ENCODE data around the gene RAB30. TPM values are rescaled to one million over a fixed set of nuclear protein-coding genes. Genes with fewer than 3 reads are reported as not detected.

RAB30 gene
- total and polyA plus RNA-seq, 7 donors = 6.0 to 29.9 (median 24.0) TPM

GRCh38 chr11:83056204-83056603 is 15.5 kb downstream of the RAB30 start:
- Histone ChIP-seq H3K27ac (no peak overlapping the region), H3K4me1 (peaks cover 0 to 38% (median 33%) of the 10 kb centered on the region in 4 donors), H3K27me3 (no peaks in the 10 kb centered on the region), H3K36me3 (no peaks in the 10 kb centered on the region), H3K9me3 (no peaks in the 10 kb centered on the region), H3K4me3 (no peak overlapping the region)
- WGBS, 2 donors = 69 to 70% methylated on average over 2 of the region's 2 CpGs
- DNase-seq = no peak
- intact Hi-C loops (cut with DNase I) = no loop called here
- TF ChIP-seq EP300 (IDR thresholded peaks at IDR 0.05) = no peak
- no peak for TF ChIP-seq CTCF (IDR thresholded peaks at IDR 0.05)
- TF ChIP-seq POLR2AphosphoS5 (IDR thresholded peaks at IDR 0.05) = no peak
- no peak for TF ChIP-seq POLR2A (IDR thresholded peaks at IDR 0.05)

GRCh38 chr11:83054904-83055380 is 16.8 kb downstream of the RAB30 start:
- H3K27ac ChIP-seq = no peak overlapping the region
- H3K4me1 ChIP-seq = peaks cover 0 to 39% (median 34%) of the 10 kb centered on the region in 4 donors
- H3K4me3 ChIP-seq = no peak overlapping the region
- 74 to 80% methylated on average over 3 of the region's 3 CpGs for WGBS, 2 donors
- no peak for DNase-seq
- no peaks in the 10 kb centered on the region for H3K27me3 ChIP-seq
- no peaks in the 10 kb centered on the region for H3K9me3 ChIP-seq
- no peak for TF ChIP-seq POLR2A (IDR thresholded peaks at IDR 0.05)
- TF ChIP-seq EP300 (IDR thresholded peaks at IDR 0.05) = no peak
- no peaks in the 10 kb centered on the region for H3K36me3 ChIP-seq
- intact Hi-C loops (cut with DNase I) = no loop called here

- TF ChIP-seq CTCF (IDR thresholded peaks at IDR 0.05) (no peak), POLR2AphosphoS5 (IDR thresholded peaks at IDR 0.05) (no peak), EP300 (IDR thresholded peaks at IDR 0.05) (no peak), POLR2A (IDR thresholded peaks at IDR 0.05) (no peak)
- no peak for DNase-seq
- no peaks in the 10 kb centered on the region for H3K36me3 ChIP-seq
- no peak overlapping the region for H3K4me3 ChIP-seq
- intact Hi-C loops (cut with DNase I) = no loop called here
- H3K27ac ChIP-seq = peak overlapping the region in 1 of 4 donors; percentile 82
- H3K27me3 ChIP-seq = no peaks in the 10 kb centered on the region
- no peaks in the 10 kb centered on the region for H3K9me3 ChIP-seq
- 78 to 81% methylated on average over 2 of the region's 2 CpGs for WGBS, 2 donors
- peaks cover 0 to 39% (median 34%) of the 10 kb centered on the region in 4 donors for H3K4me1 ChIP-seq
Observed at GRCh38 chr11:83054001-83054400, 17.7 kb downstream of the RAB30 start.

GRCh38 chr11:83051760-83052671 is 19.7 kb downstream of the RAB30 start:
- no peaks in the 10 kb centered on the region for H3K36me3 ChIP-seq
- no peak overlapping the region for H3K4me3 ChIP-seq
- peak; percentile 84 for DNase-seq
- no peaks in the 10 kb centered on the region for H3K27me3 ChIP-seq
- H3K27ac ChIP-seq = peak overlapping the region; percentile 73 to 82 (median 78)
- no peaks in the 10 kb centered on the region for H3K9me3 ChIP-seq
- intact Hi-C loops (cut with DNase I) = no loop called here
- TF ChIP-seq CTCF (IDR thresholded peaks at IDR 0.05) = no peak
- no peak for TF ChIP-seq POLR2A (IDR thresholded peaks at IDR 0.05)
- TF ChIP-seq POLR2AphosphoS5 (IDR thresholded peaks at IDR 0.05) = peak; percentile 44 to 74 (median 69)
- peak in 2 of 4 donors; percentile 30 to 79 for TF ChIP-seq EP300 (IDR thresholded peaks at IDR 0.05)
- H3K4me1 ChIP-seq = peaks cover 0 to 56% (median 52%) of the 10 kb centered on the region in 4 donors
- WGBS, 2 donors = 81 to 83% methylated on average over 6 of the region's 6 CpGs

- H3K4me3 ChIP-seq = no peak overlapping the region
- H3K27me3 ChIP-seq = no peaks in the 10 kb centered on the region
- peaks cover 0 to 66% (median 55%) of the 10 kb centered on the region in 4 donors for H3K4me1 ChIP-seq
- no peaks in the 10 kb centered on the region for H3K36me3 ChIP-seq
- WGBS, 2 donors = 72 to 75% methylated on average over 4 of the region's 4 CpGs
- no peaks in the 10 kb centered on the region for H3K9me3 ChIP-seq
- TF ChIP-seq CTCF (IDR thresholded peaks at IDR 0.05) (no peak), EP300 (IDR thresholded peaks at IDR 0.05) (no peak), POLR2AphosphoS5 (IDR thresholded peaks at IDR 0.05) (no peak), POLR2A (IDR thresholded peaks at IDR 0.05) (no peak)
- no peak for DNase-seq
- H3K27ac ChIP-seq = peak overlapping the region; percentile 50 to 77 (median 70)
- intact Hi-C loops (cut with DNase I) = no loop called here
Observed at GRCh38 chr11:83047515-83048225, 24.0 kb downstream of the RAB30 start.
